HG03442 (cell line): Measurements from ENCODE around the gene ZNF670.
"Not testable (repeated sequence)": the region's sequence is repeated elsewhere in the genome, so short reads cannot be mapped to it uniquely, and the experiment has no call there.

Experiments used
- ATAC-seq: cut with Tn5 transposase; IDR thresholded peaks from one replicate; pipeline ENCODE4 v1.9.1; 2021; ENCODE audit warnings: mild to moderate bottlenecking, moderate library complexity; ENCODE audit not compliant: unreplicated experiment

The ZNF670 gene

GRCh38 chr1:247047702-247048101 is 30.9 kb downstream of the ZNF670 start:
- no peak for ATAC-seq

GRCh38 chr1:247047260-247047659 is 31.4 kb downstream of the ZNF670 start:
- no peak for ATAC-seq

- ATAC-seq: no peak
Measured at GRCh38 chr1:247043406-247043805, 35.2 kb downstream of the ZNF670 start.

- no peak for ATAC-seq
Measured at GRCh38 chr1:247037511-247038320, 40.9 kb downstream of the ZNF670 start.

GRCh38 chr1:247032306-247032705 is 46.3 kb downstream of the ZNF670 start:
- not testable (repeated sequence) for ATAC-seq
